GDM1 (cell line): ENCODE data around the gene KIF1A.
"Not testable (repeated sequence)": the region's sequence is repeated elsewhere in the genome, so short reads cannot be mapped to it uniquely, and the experiment has no call there.

Source experiments
- DNase-seq: peaks from one replicate; lab custom pipeline; 2025; lab: John Stamatoyannopoulos, UW

Gene KIF1A

GRCh38 chr2:240685771-240686371, 134.1 kb downstream of the KIF1A start:
- DNase-seq: no peak

DNA sequence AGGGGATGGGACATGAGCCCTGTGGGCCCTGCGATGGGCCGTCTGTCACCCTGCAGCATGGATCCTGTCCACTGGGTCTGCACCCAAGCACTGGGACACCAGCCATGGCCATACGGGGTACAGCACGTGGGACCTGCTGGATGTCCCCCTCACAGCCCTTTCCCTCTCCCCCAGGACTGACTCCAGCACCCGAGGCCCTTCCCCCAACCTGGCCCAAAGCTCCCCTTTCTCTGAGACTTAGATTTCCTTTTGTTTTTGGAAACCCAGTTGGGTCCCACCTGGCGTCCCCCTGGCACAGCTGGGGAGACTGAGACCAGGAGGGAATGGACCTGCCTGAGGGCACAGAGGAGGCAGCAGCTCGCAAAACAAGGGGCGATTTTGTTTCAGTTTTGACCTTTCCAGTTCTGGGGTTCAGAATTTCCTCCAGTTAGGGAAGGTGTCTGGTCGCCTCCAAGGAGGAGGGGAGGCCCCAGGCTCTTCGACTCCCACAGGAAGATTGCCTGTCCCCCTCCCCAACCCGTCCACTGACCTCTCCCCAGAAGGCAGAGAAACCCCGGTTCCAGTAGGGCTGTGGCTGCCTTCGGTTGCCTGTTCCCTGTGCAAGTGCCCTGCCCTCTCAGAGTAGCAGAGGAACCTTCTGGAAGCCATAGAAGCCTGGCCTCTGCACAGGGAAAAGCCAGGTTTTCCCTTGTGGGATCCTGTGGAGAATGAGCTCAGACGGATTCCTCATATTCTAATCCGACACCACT, 135.9 kb downstream of the KIF1A start:
- DNase-seq: not testable (repeated sequence)

- DNase-seq: not testable (repeated sequence)
Observed at GRCh38 chr2:240683329-240683979, 136.6 kb downstream of the KIF1A start.

GRCh38 chr2:240682431-240683224, 137.4 kb downstream of the KIF1A start, which contains the start of gene AQP12B:
TSS of gene AQP12B (minus strand) at chr2:240682885. CDS start at chr2:240682837, 48 bp downstream.
- not testable (repeated sequence) for DNase-seq

DNA sequence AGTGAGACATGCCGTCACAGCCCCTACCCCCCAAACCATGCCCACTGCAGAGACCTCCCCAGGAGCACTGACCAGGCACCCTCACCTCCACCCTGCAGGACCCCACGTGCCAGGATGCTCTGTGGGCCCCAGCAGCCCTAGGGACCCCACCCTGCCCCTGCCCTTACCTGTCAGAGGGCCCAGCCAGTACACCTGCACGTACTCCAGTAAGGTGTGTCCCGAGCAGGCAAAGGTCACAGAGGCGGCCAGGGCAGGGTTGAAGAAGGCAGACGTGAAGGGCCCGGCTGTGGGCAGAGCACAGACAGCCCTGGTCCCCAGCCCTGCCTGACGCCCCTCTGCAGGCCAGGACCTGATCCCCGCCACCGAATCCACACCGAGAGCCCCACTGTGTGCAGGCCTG, 139.8 kb downstream of the KIF1A start:
- not testable (repeated sequence) for DNase-seq

DNA sequence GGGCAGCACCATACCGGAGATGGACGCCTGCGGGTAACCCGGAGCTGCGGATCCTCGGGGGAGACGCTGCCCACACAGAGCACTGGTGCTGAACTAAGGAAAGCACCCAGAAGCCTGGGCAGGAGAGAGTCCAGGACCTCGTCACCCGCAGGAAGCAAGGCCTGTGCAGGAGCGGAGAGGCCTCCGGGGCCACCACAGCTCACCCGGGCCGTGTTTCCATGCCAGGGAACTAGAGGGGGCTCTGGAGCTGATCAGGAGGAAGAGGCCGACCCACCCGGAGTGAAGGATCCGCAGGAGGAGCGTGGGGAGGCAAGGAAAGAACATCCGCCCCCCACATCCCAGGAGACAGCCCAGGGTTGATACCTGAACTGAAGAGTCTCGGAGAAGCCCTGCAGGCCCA, 141.1 kb downstream of the KIF1A start:
- not testable (repeated sequence) for DNase-seq

DNA sequence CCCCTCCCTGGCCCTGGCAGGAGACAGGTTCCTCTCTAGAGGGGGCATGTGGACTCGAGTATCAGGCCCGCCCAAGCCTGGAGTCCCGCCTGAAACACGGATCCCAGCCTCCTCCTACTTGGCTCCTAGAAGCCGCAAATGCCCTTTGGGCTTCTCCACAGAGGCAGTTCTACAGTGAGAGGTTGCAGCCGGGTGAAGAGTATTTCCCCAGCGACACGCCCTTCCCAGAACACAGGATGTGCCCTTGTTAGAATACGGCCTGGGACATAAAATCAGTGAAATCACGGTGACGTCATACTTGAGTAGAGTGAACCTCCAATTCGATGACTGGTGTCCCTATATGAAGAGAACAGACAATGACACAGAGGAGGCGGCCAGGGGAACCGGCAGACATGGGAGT, 142.0 kb downstream of the KIF1A start:
- DNase-seq: not testable (repeated sequence)

- DNase-seq: not testable (repeated sequence)
Observed at GRCh38 chr2:240675345-240675744, 144.7 kb downstream of the KIF1A start.

DNA sequence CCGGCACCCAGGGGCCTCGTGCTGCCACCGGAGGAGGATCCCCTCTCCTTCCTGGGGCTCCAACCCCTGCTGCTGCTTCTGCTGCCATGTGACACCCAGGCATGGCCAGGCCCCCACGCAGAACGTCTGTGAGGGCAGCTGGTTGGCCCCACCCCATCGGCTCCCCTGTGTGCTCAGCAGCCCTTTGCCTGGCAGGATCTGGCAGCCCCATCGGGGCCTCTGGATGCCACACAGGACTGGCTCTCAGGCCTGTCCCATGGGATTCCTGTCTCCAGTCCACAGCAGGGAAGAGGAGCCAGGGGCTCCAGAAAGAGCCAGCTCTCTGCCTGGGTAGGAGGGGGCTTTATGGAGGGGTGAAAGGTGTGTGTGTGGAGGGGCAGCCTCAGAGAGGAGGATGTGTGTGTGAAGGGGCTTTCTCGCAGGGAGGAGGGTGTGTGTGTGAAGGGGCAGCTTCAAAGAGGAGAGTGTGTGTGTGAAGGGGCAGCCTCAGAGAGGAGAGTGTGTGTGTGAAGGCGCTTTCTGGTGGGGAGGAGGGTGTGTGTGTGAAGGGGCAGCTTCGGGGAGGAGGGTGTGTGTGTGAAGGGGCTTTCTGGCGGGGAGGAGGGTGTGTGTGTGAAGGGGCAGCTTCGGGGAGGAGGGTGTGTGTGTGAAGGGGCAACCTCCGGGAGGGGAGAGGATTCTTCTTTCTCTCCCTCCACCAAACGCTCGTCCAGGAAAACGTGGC, 145.4 kb downstream of the KIF1A start:
- DNase-seq: not testable (repeated sequence)

GRCh38 chr2:240672701-240673190, 147.3 kb downstream of the KIF1A start:
- DNase-seq: no peak

DNA sequence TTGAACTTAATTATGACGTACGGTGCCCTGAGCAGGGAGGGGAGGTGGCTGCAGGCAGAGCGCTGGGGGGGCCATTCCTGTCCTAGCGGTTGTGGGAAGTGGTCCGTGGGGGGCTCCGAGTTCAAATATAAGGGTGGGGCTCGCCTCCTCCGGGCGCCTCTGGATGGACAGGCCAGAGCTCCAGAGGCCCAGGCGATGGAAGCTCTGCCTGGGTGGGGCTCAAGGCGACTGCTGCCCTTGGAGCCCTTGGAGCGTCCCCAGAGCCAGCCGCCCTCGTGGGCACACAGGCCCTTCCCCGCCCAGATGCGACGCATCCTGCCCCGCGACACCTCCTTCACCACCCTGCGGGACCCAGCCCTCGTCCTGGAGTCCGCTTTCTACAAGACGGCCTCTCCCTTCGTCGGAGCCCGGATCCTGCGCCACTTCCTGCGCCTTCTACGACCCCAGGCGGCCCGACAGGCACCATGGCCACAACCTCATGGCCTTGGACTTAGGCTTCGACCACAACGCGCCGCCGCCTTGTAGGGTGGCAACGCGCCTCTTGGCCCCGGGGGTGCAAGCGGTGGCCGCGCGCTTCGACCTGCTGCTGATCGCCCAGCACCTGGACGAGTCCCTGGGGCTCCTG, 147.8 kb downstream of the KIF1A start:
- no peak for DNase-seq

DNA sequence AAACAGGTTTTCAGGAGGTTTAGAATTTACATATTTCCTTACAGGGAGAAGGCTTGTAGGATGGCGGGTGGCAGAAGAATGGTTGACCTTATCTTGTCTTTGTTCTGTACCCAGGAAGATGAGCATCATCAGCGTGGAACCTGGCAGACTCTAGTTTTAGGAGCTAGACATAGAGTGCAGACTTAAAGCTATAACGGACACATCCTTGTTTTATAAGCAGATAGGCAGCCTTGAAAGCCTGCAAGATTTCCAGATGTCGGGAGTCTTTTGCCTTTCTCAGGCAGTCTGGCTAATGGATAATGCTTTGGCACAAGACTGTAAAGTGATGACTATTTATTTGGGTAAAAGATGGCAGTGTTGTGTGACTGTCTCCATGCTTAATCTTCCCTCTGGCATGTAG, 149.1 kb downstream of the KIF1A start:
- no peak for DNase-seq

DNA sequence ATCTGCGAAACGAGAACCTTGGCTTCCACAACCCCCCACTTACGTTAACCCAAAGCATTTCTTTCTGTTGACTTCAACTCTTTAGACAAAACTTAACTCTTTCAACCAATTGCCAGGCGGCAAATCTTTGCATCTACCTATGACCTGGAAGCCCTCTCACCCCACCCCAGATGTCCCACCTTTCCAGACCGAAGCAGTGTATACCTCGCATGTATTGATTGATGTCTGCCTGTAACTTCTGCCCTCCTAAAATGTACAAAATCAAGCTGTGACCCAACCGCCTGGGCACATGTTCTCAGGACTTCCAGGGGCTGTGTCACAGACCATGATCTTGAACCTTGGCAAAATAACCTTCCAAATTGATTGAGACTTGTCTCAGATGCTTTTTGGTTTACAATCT, 149.6 kb downstream of the KIF1A start:
- DNase-seq: no peak

DNA sequence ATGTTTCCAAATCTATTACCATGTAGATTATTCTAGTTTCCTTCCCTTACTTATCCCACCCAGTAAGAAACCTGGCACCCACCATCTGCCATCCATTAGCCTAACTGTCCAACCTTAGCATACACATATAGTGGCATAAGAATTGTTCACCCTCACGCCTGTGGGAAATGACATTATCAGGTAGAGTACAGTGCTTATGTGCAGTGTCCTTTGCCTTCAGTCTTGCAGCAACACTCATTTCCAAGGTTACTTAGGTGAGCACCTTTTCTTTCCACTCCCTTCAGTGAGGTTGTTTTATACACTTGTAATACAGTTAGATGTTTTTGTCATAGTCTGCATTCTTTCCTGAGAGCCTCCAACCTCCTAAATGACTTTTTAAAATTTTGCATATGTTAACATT, 155.4 kb downstream of the KIF1A start:
- DNase-seq: no peak
